SK-N-SH (cell line): ENCODE data around the gene GLIS2.

Experiments
- CHD2 ChIP-seq: fragments of 150-350 bp; IDR thresholded peaks from 2 replicates; pipeline ENCODE4 v1.6.1; 2018; ENCODE audit warnings: low read length; ENCODE audit not compliant: partially characterized antibody
- CTCF ChIP-seq: fragments of 200-600 bp; sonication (generic); IDR thresholded peaks from 2 replicates; pipeline ENCODE4 v1.6.1; 2017; ENCODE audit warnings: antibody characterized with exemption, mild to moderate bottlenecking, moderate library complexity
- EZH2phosphoT487 ChIP-seq: fragments of 200-600 bp; sonication (generic); IDR thresholded peaks from 2 replicates; pipeline ENCODE4 v1.6.1; 2017; ENCODE audit warnings: low read depth, mixed run types, mild to moderate bottlenecking, antibody characterized with exemption, moderate library complexity, borderline replicate concordance
- GABPA ChIP-seq: IDR thresholded peaks from 2 replicates; pipeline ENCODE4 v1.4.0; 2012; ENCODE audit warnings: low read depth, mild to moderate bottlenecking
- MAX ChIP-seq: IDR thresholded peaks from 2 replicates; pipeline ENCODE4 v1.4.0; 2012; ENCODE audit warnings: low read depth
- NFIC ChIP-seq: IDR thresholded peaks from 2 replicates; pipeline ENCODE4 v1.4.0; 2012; ENCODE audit warnings: borderline replicate concordance
- POLR2AphosphoS5 ChIP-seq: IDR thresholded peaks from 2 replicates; pipeline ENCODE4 v1.6.1; 2012; ENCODE audit warnings: low read depth, low read length
- RFX5 ChIP-seq: IDR thresholded peaks from 2 replicates; pipeline ENCODE4 v1.6.1; 2012; ENCODE audit warnings: mild to moderate bottlenecking, improper control_type of control experiment, low read length
- SIN3A ChIP-seq: IDR thresholded peaks from 2 replicates; pipeline ENCODE4 v1.6.1; 2012; ENCODE audit warnings: low read depth, mild to moderate bottlenecking, low read length, moderate library complexity, borderline replicate concordance
- TAF1 ChIP-seq: IDR thresholded peaks from 2 replicates; pipeline ENCODE4 v1.6.1; 2012; ENCODE audit warnings: low read depth, mild to moderate bottlenecking, low read length, moderate library complexity, borderline replicate concordance
- TEAD4 ChIP-seq: IDR thresholded peaks from 2 replicates; pipeline ENCODE4 v1.4.0; 2012; ENCODE audit warnings: mild to moderate bottlenecking, borderline replicate concordance; ENCODE audit not compliant: insufficient read depth
- TF ChIP-seq, protein P1 (sequence below): fragments of 150-350 bp; IDR thresholded peaks from 2 replicates; pipeline ENCODE4 v1.6.1; 2017; ENCODE audit warnings: antibody characterized with exemption, low read length, low read depth, borderline replicate concordance

DNA sequence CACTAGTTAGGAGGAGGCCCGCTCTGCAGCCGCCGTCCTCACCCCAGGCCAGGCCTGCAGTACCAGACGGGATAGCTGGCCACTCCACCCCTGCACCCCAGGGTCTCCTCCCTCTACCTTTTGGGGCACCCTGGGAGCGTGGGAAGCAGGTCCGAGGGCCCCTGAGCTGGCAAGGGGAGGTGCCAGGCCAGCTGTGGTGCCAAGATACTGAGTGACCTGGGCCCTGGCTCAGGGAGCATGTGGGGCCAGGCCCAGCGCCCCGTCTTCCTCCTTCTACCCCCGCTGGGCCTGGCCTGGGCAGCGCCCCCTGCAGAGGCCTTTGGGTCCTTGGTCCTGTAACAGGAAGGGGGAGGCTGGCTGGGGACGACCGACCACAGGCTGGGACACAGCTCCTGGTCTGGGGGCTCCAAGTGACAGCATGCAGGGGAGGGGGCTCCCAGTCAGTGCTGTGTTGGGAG, 22.3 kb downstream of the GLIS2 start:
- no peak for TF ChIP-seq TAF1
- TF ChIP-seq CTCF = no peak; the same call in 1 of the 2 replicates
- no peak for TF ChIP-seq EZH2phosphoT487
- TF ChIP-seq CHD2 = no peak
- TF ChIP-seq NFIC = no peak
- TF ChIP-seq SIN3A = no peak
- no peak for TF ChIP-seq POLR2AphosphoS5
- no peak for TF ChIP-seq MAX
- TF ChIP-seq GABPA = no peak
- TF ChIP-seq TEAD4 = no peak
- TF ChIP-seq, protein P1, sequence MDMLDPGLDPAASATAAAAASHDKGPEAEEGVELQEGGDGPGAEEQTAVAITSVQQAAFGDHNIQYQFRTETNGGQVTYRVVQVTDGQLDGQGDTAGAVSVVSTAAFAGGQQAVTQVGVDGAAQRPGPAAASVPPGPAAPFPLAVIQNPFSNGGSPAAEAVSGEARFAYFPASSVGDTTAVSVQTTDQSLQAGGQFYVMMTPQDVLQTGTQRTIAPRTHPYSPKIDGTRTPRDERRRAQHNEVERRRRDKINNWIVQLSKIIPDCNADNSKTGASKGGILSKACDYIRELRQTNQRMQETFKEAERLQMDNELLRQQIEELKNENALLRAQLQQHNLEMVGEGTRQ = no peak
- TF ChIP-seq RFX5 = no peak
